HG03457 (cell line): ENCODE data around the gene MAZ.

Source experiments
- ATAC-seq: cut with Tn5 transposase; IDR thresholded peaks from one replicate; pipeline ENCODE4 v1.9.1; 2021; ENCODE audit warnings: moderate number of reproducible peaks; ENCODE audit not compliant: unreplicated experiment

The MAZ gene

GRCh38 chr16:29850998-29851397 lies 44.7 kb downstream of the MAZ start:
- no peak for ATAC-seq

- ATAC-seq = no peak
These were observed 46.3 kb downstream of the MAZ start for GRCh38 chr16:29852654-29853053.

GRCh38 chr16:29854520-29855100 lies 48.3 kb downstream of the MAZ start:
- ATAC-seq = no peak

DNA sequence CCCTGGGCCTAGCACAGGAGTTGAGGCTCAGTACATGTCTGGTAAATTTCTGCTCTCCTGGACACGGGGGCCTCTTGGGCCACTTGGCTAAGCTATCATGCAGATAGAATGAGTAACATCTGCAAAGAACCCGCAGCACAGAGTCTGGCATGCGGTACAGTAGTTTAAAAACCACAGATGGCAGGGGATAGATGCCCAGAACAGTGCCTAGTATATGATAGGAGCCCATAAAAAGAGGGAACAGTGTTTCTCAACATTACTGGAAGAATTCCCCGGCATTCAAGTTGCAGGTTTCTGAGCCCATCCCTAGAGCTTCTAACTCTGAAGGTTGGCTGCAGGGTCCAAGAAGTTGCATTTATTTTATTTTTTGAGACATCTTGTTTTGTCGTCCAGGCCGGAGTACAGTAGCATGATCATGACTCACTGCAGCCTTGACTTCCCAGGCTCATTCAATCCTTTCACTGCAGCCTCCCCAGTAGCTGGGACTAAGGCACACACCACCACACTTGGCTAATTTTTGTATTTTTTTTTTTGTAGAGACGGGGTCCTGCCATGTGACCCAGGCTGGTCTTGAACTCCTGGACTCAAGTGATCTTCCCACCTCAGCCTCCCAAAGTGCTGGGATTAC lies 50.9 kb downstream of the MAZ start:
- no peak for ATAC-seq

DNA sequence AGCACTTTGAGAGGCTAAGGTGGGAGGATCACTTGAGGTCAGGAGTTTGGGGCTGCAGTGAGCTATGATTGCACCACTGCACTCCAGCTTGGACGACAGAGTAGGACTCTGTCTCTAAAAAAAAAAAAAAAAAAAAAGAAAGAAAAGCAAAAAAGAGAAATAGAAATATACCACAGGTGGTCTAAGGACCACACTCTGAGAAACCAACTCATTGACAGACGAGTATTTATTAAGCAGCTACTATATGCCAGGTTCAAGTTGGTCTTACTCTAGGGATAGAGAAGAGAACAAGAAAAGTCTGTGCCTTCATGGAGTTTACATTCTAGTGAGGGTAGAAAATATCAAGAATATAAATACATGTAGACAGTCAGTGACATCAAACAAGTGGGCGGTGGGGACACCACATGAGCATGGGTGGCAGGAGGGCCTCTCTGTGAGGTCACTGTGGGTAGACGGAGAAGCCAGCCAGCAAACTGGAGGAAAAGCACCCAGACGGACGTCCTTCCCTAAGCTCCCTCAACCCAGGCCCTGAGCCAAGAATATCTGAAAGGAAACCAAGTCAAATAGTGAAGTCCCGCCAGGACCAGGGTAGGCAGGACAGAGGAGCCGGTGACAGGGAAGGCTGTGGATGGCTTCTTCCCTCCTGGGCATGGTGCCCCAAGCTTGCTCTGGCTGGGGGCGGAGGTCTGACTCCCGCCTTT lies 52.0 kb downstream of the MAZ start:
- ATAC-seq = no peak

GRCh38 chr16:29858974-29859373 lies 52.6 kb downstream of the MAZ start:
- ATAC-seq = no peak

DNA sequence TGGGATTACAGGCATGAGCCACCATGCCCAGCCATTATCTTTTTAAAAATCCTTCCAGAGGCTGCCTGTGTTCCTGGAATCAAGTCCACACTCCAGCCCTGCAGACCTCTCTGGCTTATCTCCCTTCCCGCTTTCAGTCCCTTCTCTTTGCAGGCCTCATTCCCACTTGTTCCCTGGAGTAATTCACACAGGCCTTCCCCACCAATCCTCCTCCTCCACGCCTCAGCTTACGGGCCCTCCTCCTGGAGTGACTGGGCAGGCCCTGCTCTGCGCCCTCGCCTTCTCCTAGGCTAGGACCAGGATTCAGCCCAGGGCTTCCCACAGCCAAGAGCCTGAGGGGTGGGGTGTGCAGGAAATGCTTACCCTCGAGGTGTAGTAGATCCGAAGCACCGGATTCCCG lies 53.9 kb downstream of the MAZ start:
- no peak for ATAC-seq
